HG03025 (cell line): Measurements from ENCODE around the gene UBL3.
A peak's percentile ranks its signal among the peaks of the same experiment; 100 is the strongest.

Experiments
- ATAC-seq: cut with Tn5 transposase; IDR thresholded peaks from one replicate; pipeline ENCODE4 v1.9.1; 2021; ENCODE audit warnings: mild to moderate bottlenecking, moderate library complexity; ENCODE audit not compliant: unreplicated experiment, low FRiP score

Gene UBL3

DNA sequence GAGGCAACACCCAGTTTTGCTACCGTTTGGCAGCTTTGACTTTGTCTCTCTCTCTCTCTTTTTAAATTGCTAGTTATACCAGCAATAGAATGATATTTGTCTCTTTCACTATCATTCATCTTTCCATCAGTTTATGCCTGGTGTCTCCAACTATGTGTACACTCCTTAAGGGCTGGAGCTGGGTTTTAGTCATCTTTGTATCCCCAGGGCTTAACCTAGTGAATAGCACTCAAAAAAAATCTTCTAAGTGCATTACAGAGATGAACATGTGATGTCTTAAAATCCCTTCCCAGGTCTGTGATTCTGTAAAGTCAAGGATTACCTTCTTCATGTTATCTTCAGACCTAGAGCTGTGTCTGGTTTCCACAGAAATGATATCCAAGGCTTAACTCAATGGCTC, 7.8 kb upstream of the UBL3 start:
- no peak for ATAC-seq

DNA sequence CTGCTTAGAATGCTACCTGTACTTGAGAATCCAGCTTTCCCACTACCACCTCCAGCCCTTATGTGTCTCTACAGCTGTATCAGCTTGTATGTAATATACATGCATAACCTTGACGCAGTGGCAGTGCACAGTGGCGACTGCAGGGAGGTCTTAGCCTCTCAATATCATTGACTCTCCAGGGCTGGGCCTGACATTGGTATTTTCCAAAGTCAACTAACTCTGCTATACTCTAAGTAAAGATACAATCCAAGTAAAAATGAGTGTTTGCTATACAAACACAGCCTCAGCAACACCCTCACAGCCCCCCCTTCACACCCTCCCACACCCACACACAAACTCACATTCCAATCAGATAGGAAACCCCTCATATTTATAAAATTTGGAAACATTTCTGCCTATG, 6.7 kb upstream of the UBL3 start:
- no peak for ATAC-seq

DNA sequence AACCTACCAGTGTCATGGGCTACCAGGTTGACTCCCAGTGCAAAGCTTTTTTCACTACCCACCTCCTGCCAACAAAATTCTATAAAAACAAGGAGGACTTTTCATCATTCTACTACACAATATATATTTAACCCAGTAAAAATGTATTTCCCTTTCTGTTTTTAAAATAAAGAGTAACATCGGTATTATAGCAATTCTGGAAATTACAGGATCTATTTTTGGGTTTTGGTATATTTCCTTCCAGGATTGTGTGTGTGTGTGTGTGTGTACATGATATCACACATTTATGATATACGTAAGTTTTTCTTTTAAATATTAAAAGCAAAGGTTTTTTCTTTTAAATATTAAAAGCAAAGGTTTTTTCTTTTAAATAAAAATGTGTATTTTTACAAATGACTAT, 6.0 kb upstream of the UBL3 start:
- ATAC-seq = no peak

DNA sequence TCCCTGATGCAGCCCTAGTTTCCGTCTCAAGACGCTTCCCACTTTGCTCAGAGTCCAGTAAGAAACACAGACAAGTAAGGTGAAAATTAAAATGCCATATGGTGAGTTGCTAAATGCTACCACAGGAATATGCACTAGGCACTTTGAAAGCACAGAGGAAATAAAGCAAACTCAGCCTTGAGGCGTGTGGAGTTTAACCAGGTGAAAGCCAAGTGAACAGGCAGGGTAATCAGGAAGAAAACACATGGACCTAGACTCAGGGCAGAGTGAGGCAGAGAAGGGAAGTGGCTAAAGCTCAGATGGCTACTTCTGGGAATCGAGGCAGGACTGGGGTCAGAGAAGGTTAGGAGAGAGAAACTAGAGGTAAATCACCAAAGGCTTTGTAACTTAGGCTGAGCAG, 5.4 kb upstream of the UBL3 start:
- no peak for ATAC-seq

DNA sequence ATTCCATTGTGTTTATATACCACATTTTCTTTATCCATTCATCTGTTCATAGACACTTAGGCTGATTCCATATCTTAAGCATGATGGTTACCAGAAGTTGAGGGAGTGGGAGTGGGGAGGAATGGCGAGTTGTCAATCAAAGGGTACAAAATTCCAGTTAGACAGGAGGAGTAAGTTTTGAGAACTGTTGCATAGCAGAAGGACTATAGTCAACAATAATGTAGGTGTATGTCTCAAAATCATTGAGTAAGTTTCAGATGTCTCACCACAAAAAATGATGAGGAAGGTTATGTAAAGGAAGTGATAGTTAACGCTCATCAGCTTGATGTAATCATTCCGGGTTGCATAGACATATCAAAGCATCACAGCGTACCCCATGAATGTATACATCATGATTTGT, 4.6 kb upstream of the UBL3 start:
- ATAC-seq = no peak

DNA sequence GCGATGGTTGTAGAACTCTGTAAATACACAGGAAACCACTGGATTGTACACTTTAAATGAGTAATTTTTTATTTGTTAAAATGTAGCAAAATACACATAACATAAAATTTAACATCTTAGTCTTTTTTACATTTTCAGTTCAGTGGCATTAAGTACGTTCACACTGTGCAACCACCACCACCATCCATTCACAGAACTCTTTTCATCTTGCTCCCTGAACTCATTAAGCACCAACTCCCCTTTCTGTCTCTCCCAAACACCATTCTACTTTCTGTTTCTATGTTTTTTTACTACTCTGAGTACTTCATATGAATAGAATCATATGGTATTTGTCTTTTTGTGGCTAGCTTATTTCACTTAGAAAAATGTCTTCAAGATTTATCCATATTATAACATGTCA, 2.7 kb upstream of the UBL3 start:
- ATAC-seq = no peak

DNA sequence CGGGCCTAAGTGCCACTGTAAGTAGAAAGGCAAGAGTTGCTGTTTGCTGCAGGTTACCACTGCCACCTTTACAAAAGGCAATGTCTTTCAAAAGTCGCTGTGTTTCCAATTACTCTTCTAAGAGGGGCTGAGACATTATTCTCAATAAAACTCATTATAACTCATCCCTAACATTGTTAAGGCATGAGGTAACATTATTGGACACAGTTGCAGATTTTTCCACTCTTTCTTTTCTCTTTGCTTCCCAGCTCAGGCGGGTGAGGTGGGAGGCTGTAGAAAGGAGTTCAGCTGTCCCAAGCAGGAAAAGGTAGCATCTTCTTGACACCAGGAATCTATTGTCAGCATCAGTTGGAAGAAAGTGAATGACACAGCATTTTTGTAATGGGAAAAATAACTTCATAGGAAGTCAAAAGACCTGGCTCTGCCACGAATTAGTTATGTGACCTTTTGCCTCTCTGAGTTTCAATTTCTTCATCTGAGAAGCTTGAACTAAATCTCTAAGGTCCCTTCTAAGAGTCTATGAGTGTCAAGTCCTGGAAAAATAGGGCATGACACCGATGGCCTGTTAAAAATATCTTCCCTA, 2.1 kb upstream of the UBL3 start:
- ATAC-seq = no peak

DNA sequence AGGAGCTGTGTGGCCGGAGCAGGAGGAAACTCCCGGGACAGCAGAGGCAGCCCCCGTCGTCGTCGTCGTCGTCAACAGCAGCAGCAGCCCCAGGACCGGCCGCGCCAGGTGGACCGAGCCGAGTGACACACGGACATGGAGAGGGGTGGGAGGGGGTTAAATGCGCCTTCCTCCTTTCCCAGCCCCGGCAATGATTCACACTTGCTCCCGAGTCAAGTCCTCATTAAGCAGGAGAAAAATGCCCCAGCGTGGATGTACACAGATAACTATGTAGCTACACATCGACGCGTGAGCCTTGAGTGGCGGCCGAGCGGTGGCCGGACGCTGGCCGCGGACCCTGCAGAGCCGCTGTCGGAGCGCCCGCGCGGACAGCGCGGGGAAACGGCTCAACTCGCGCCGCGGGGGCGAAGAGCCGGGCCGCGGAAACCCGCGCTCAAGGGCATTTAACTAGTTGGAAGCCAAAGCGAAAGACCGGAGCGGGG, 645 bp downstream of the UBL3 start:
- peak; percentile 26 for ATAC-seq

DNA sequence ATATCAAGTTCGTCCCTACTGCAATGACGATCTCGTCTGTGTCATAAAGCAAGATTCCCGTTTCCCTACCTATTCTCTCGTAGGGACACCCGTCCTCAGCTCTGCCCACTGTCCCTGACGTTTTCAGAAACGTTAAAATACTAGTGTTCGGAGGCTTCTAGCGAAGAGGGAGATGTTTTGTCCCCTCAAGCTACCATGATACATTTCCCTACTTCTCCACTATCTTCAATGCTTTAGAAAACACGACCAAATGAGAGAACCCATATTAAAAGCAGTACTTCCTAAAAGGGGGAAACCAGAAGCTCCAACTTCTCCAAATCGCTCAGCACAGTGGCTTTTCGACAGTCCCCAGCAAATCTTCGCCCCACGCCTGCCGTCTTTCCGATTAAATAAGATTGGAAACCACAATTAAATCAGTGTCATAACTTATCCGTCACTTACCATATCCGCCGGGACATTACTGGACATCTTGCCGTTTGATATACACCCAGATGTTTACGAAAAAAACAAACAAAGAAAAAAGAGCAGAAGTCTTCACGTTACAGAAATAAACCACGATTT, 1.3 kb downstream of the UBL3 start:
- ATAC-seq = no peak

DNA sequence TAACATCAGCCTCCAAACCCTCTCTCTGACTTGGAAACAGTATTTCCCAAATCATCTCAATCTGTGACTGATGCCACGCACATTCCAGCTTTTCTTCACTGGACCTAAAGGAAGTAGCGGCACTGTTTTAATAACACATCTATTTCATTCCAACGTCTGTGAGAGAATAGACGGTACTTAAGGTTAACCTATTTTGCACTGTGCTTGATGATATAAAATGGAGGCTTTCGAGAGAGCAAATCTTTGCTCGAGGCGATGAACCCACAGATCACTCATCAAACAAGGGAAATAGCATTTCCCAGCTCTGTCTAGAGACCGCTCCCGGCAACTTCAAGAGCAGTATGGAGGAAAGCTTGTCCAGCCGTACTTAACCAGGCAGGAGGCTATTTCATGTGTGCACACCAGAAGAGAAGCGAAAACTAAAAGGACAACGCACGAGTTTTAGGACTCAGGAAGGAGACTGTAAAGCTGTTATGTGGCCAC, 2.9 kb downstream of the UBL3 start:
- ATAC-seq = no peak

DNA sequence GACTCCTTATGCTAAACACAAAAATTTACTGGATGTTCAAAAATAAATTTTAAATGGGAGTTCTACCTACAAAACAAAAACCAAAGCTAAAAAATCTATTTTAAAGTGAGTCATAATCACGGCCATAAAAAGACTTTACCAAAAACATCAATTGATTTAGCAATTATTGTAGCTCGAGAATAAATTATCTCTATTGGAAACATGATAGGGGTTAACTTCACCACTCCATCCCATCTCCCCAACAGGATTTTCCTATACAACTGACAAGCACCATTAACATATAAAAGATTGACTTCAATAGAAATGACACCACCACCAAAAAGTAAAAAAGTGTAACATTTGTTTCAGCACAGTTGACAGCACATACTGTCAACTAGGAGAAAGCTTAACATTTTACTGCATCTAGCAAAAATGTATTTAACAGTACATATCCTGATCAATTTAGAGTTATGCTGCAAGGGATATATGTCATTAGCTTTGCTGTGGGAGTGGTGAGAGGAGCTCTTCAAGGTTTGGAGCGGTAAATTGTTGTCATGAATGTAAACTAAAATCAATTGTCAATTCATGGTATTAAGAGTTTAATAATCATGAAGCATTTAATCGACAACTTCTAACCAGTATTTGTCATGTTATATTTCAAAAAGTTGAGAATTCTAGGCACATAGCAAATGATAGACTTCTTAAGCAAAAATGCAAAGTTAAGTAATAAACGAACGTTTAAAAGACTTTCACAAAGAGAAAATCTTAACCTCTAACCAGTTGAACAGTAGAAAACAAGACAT, 3.8 kb downstream of the UBL3 start:
- no peak for ATAC-seq

DNA sequence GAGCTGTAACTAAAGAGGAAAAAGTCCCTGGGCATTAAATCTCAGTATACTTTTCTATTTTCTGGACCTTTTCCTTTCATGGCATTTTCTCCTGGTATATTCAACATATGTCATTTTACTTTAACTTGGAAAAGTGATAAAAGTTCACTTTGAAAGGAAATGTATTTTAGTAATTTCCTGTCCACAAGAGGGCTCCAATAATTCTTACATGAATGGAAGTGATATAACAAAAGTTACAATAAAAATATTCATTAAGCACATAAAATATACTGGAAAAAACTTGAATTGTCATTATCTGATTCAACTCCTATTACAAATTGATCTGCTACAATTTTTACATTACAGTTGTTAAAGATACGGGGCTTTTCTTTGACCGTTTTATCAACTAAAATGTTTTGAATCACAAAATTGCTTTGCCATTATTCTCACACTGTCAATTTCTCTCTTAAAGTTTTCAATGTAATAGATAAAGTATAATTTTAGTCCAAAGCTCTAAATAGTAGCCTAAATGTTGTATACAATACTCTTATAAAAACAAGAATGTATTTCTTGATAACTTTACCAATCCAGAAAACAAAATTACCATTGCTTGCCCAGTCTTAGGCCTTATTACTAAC, 4.9 kb downstream of the UBL3 start:
- ATAC-seq = no peak

DNA sequence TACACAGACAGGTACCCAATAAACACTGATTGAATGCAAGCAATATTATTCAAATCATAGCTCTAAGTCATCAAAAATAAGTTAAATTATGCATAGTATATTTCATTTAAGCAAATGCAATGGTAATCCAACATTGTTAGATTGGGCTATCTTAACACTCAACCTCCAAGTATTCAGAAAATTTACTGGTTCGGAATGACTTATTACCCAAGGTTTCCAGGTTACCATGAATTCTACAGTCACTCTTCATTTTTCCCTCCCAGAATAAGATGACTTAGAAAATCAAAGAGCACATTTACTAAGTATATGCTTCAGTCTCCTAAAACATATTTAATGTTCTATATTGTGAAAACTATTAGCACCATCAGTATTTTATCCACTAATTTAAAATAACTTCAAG, 6.0 kb downstream of the UBL3 start:
- ATAC-seq = no peak

DNA sequence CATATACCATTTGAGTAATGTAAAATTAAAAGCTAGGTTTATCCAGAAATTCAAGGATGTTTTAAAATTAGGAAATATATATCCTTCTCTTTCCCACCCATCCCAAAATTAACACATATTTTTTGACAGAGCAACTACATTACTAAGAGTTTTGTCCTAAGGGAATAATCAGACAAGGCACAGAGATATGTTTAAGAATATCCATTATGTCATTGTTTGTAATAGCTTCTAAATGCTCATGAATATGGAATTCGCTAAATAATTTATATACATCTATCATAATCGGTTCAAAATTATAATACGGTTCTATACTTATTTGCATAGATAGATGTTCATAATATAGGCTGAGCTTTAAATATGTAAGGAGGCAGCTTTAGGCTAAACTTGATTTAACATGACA, 9.8 kb downstream of the UBL3 start:
- ATAC-seq = no peak

DNA sequence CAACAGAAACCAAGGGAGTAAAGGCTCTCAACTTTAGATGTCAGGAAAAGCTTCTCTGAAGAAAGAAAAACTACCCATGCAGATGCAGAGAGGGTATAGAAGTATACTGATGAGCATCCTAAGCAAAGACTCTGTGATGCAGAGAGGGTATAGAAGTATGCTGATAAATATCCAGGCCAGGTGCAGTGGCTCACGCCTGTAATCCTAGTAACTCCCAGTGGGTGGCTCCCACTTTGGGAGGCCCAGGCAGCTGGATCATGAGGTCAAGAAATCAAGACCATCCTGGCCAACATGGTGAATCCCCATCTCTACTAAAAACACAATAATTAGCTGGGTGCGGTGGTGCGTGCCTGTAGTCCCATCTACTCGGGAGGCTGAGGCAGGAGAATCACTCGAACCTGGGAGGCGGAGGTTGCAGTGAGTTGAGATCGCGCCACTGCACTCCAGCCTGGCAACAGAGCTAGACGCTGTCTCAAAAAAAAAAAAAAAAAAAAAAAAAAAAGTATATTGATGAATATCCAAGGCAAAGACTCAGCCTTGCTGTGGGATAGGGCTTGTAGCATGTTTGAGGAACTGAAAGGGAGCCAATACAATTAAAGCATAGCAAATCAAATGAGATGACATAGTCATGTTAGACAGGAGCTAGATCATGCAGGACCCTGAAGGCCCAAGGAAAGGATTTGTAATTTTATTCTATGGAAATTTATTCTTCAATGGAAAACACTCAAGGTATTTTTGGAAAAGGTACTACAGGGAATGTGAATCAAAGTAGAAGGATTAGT, 14.9 kb downstream of the UBL3 start:
- ATAC-seq = no peak

DNA sequence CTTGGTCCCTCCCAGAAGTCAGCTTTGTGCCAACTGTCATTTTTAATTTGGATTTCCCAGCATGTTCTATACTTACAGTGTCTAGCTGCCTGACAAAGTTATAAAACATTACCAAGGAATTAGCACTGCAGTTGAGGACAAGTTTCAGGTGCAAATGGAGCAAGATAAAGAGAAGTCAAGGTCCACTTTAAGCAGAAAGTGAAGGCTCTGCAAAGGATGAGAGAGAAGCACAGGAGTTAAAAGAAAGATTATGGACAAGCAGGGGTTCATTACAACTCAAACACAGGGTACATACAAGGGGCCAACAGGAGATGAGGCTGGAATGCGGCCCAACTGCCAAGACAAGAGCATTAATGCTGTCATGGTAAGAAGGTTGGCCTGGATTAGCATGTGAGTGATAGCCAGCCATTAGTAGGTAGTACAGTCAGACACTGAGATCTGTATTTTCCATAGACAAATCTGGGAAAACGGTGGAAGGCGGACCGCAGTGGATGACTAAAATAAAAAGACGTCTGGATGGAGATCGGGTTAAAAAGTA, 17.6 kb downstream of the UBL3 start:
- no peak for ATAC-seq

DNA sequence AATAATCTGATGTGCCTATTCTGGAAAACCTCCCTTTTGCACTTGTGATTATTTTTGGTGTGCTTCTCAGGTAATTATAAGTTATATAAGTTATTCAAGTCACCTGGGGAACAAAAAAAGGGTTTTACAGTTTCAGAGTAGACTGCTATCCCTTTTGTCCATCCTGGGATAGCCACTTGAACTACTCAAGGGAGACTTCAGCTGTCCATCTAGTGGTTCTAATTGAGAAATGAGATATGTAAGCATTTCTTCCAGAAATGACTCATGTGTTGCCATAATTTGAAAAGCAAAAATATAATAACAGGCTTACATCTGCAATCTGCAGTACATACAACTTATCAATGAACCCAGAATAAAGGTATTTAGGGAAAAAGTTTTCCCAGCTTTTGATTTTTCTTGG, 20.4 kb downstream of the UBL3 start:
- ATAC-seq = no peak

DNA sequence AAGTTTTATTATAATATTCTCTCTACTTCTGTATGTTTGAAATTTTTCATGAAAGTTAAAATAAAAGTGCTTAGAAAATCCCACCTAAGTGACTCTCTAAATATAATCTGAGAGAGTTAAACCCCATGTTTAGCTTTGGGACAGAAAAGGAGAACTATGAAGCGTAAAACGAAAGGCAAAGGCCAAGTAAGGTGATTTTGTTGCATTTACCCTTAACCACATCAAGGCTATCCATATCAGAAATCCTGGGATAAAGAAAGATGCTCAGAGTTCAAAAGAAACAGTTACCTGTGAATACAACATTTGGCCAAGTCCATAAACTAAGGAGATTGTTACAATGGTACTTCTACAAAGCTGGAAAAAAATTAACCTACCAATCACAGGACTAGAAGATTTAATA, 31.3 kb downstream of the UBL3 start:
- ATAC-seq = no peak

DNA sequence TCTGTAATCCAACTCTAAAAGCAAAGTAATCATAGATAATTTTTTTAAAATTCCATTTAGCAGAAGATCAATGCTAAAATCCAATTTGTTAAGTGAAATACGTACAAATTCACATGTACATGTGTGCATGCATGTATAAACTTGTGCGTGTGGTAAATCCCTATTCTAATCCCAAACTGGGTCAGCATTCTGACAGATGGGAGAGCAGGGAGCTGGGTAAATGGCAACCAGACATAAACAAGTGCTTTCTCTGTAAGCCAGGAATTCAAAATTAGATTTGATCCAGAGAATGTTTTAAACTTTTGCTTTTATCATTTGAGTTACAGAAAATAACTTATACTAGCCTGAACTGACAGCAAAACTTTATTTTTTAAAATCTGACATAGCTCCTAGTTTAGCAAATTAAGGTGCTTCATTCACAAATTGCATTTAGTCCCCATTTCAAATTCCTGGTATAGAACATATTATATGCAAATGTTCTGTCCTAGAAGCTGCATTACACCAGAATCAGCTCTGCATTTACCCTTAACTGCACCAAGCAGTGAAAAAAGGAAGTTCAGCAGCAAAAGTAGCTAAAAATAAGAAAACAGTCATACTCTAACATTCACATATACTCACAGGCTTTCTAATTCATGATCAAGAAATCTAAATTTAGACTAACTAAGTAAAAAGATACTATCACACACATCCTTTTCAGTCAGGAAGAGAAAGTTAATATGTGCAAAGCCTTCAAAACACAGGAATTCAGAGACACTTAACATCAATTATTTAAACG, 32.6 kb downstream of the UBL3 start:
- peak; percentile 85 for ATAC-seq

DNA sequence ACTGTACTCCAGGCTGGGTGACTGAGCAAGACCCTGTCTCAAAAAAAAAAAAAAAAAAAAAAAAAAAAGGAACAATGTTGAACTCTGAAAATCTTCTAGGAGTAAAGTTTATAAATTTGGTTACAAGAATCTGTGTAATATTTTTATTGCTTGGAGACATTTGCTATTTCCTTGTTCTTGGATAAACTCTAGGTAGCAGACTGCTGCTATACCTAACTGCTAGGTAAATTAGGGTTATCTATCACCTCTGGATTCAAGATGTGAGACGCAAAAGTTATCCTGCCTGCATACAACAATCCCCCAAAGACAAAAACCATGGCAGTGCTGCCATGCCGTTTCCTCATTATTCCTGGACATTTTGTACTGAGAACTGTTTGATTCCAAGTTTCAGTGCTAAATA, 33.7 kb downstream of the UBL3 start:
- ATAC-seq = no peak
